ENCODE data around the gene SNAP25.
A peak's percentile ranks its signal among the peaks of the same experiment; 100 is the strongest.

The SNAP25 gene

DNA sequence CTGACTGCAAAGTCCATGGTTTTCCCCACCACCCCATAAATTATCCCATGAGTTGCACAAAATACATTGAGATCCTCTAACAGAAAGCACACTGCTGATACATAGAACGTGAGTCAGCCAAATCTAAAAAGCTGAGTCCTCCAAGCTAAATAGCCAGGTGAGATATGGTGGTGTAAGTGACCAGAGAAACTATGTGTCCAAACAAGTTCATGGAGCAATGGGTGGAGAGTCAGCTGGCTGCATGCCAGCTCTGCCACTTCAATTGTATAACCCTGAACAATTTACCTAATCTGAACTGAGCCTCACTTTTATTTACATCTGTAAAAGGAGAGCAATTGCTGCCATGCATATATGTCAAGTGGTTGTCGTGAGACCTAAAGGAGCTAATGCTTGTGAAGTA lies 9.7 kb downstream of the SNAP25 start:
- H3K4me1 ChIP-seq, result no peaks in the 10 kb centered on the region
- intact Hi-C loops (cut with DNase I; ENCODE audit: low total_unique reads), result no loop called here
- no peak overlapping the region for H3K27ac ChIP-seq
- TF ChIP-seq, protein P1, sequence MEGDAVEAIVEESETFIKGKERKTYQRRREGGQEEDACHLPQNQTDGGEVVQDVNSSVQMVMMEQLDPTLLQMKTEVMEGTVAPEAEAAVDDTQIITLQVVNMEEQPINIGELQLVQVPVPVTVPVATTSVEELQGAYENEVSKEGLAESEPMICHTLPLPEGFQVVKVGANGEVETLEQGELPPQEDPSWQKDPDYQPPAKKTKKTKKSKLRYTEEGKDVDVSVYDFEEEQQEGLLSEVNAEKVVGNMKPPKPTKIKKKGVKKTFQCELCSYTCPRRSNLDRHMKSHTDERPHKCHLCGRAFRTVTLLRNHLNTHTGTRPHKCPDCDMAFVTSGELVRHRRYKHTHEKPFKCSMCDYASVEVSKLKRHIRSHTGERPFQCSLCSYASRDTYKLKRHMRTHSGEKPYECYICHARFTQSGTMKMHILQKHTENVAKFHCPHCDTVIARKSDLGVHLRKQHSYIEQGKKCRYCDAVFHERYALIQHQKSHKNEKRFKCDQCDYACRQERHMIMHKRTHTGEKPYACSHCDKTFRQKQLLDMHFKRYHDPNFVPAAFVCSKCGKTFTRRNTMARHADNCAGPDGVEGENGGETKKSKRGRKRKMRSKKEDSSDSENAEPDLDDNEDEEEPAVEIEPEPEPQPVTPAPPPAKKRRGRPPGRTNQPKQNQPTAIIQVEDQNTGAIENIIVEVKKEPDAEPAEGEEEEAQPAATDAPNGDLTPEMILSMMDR (IDR thresholded peaks at IDR 0.05), result no peak
- H3K9me3 ChIP-seq, result no peaks in the 10 kb centered on the region
- no peak overlapping the region for H3K4me3 ChIP-seq
- no peaks in the 10 kb centered on the region for H3K36me3 ChIP-seq
- DNase-seq, result no peak
- H3K27me3 ChIP-seq, result no peaks in the 10 kb centered on the region

DNA sequence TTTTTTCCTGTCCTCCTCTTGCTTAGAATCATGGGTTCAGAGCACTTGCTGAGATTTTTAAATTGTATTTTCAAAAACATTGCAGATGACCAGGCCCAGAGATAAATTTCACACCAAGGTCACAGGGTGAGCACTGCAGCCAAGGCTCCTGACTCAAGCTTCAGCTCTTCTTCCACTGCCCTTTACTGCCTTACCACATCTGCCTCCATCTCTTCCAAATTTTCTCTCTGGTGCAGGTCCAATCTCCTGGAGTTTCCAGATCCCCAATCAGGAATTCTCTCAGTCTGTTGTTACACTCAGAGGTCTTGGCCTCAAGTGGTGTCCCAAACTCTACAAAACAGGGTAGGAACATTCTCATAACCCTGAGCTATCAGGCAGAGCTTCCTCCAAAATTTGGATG lies 12.7 kb downstream of the SNAP25 start:
- no peaks in the 10 kb centered on the region for H3K4me1 ChIP-seq
- H3K4me3 ChIP-seq, result no peak overlapping the region
- H3K9me3 ChIP-seq, result no peaks in the 10 kb centered on the region
- DNase-seq, result peak in 1 of 2 donors; percentile 46
- H3K27ac ChIP-seq, result no peak overlapping the region
- H3K27me3 ChIP-seq, result no peaks in the 10 kb centered on the region
- TF ChIP-seq, protein P1 (IDR thresholded peaks at IDR 0.05), result no peak
- intact Hi-C loops (cut with DNase I; ENCODE audit: low total_unique reads), result no loop called here
- no peaks in the 10 kb centered on the region for H3K36me3 ChIP-seq

DNA sequence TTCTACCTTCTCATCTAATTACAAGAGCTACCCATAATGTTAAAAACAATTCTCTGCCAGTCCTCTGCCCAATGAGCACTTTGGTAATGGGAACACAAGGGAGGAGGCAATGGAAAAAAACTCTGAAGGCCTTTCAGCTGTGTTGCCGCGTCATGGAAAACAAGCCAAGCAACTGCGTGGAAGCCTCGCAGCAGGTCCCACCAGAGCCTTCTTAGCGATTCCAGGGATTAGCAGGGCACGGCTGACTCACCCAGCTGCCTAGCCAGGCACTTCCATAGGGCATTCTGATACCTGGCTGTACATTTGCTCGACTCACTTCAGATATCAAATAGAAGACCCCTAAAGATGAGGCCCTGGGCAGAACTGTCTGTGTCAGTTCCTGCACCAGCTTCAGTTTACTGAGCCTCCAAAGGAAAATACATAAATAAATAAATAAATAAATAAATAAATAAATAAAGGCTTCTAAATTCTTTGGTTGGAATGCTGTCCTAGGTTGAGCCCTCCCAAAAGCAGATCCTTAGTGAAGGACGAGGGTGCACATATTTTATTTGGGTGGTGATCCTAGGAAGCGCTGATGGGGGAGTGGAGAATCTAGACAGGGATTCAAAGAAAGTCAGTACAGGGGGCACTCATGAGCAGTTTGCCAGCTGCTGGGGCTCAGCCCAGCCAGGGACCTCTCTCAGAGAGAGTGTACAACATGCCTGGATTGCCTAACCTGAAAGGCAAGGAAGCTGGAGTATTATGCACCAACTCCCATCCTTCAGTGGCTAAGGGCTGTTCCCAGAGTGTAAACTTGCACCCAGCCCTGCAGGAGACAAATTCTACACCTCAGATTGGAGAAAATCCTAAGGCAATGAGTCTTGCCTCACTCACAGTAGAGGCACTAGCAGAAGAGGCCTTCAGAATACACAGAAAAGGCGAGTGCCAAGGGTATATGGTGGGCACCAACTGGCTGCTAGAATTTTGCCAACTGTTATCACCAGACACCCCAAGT lies 18.2 kb downstream of the SNAP25 start:
- no peak overlapping the region for H3K27ac ChIP-seq
- intact Hi-C loops (cut with DNase I; ENCODE audit: low total_unique reads), result no loop called here
- DNase-seq, result no peak

DNA sequence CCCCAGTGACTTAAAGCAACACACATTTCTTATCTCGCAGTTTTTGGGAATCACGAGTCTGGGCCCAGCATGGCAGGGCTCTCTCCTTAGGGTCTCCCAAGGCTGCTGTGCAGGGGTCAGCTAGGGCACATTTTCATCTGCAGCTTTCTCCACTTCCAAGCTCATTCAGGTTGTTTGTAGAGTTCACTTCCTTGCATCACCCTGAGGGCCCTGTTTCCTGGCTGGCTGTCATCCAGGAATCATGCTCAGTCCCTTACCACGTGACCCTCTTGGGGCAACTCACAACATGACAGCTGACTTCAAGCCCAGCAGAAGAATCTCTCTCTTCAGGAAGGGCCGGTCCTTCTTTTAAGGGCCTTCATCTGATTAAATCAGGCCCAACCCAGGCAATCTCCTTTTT lies 21.3 kb downstream of the SNAP25 start:
- intact Hi-C loops (cut with DNase I; ENCODE audit: low total_unique reads), result no loop called here
- TF ChIP-seq, protein P1 (IDR thresholded peaks at IDR 0.05), result no peak
- H3K36me3 ChIP-seq, result no peaks in the 10 kb centered on the region
- no peaks in the 10 kb centered on the region for H3K27me3 ChIP-seq
- no peak overlapping the region for H3K27ac ChIP-seq
- no peak for DNase-seq
- no peaks in the 10 kb centered on the region for H3K9me3 ChIP-seq
- H3K4me3 ChIP-seq, result no peak overlapping the region
- no peaks in the 10 kb centered on the region for H3K4me1 ChIP-seq

More for the DNA sequence above, 18.2 kb downstream of the SNAP25 start:
- H3K27me3 ChIP-seq, result no peaks in the 10 kb centered on the region
- H3K9me3 ChIP-seq, result no peaks in the 10 kb centered on the region
- H3K36me3 ChIP-seq, result no peaks in the 10 kb centered on the region
- H3K4me1 ChIP-seq, result no peaks in the 10 kb centered on the region
- TF ChIP-seq, protein P1 (IDR thresholded peaks at IDR 0.05), result no peak
- no peak overlapping the region for H3K4me3 ChIP-seq

DNA sequence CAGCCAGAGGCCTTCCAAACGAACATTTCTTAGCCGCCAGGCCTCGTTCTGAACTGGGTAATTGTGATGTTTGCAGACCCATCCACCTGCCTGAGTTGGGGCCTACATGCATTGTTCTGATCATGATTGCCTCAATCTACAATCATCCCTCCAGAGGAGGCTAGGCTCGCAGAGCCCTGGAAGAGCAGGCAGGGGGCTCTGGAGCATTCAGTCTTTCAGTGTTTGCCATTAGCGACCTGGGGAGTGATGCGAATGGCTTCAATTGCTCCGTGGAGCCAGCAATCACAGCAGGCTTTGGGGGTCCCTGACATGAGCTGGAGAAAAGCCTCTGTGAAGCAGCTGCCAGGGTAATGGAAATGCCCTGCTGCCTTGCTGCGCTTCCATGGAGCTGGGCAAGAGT lies 22.0 kb downstream of the SNAP25 start:
- H3K9me3 ChIP-seq, result no peaks in the 10 kb centered on the region
- no peak overlapping the region for H3K27ac ChIP-seq
- intact Hi-C loops (cut with DNase I; ENCODE audit: low total_unique reads), result no loop called here
- H3K4me1 ChIP-seq, result no peaks in the 10 kb centered on the region
- no peaks in the 10 kb centered on the region for H3K36me3 ChIP-seq
- no peak overlapping the region for H3K4me3 ChIP-seq
- no peaks in the 10 kb centered on the region for H3K27me3 ChIP-seq
- TF ChIP-seq, protein P1 (IDR thresholded peaks at IDR 0.05), result no peak
- no peak for DNase-seq
